HEK293T (cell line): ENCODE data around the gene CCDC92.

Experiments
- ARNT ChIP-seq: fragments of 450-650 bp; IDR thresholded peaks from 2 replicates; pipeline ENCODE4 v1.6.1; 2017; ENCODE audit warnings: mild to moderate bottlenecking
- CTBP1 ChIP-seq: fragments of 450-650 bp; IDR thresholded peaks from 2 replicates; pipeline ENCODE4 v1.6.1; 2016; ENCODE audit warnings: borderline replicate concordance
- FOXA1 ChIP-seq: fragments of 450-650 bp; IDR thresholded peaks from 2 replicates; pipeline ENCODE4 v1.6.1; 2016; ENCODE audit warnings: mild to moderate bottlenecking
- FOXK2 ChIP-seq: fragments of 450-650 bp; IDR thresholded peaks from 2 replicates; pipeline ENCODE4 v1.6.1; 2016; ENCODE audit warnings: mild to moderate bottlenecking
- FOXM1 ChIP-seq: fragments of 450-650 bp; IDR thresholded peaks from 2 replicates; pipeline ENCODE4 v1.6.1; 2017; ENCODE audit warnings: mild to moderate bottlenecking, borderline replicate concordance
- L3MBTL2 ChIP-seq: fragments of 450-650 bp; conservative IDR thresholded peaks from 2 replicates; pipeline ENCODE4 v1.6.1; 2016; ENCODE audit warnings: mild to moderate bottlenecking
- PKNOX1 ChIP-seq: fragments of 450-650 bp; IDR thresholded peaks from 2 replicates; pipeline ENCODE4 v1.6.1; 2016
- SP1 ChIP-seq: fragments of 450-650 bp; IDR thresholded peaks from 2 replicates; pipeline ENCODE4 v1.6.1; 2017
- SUZ12 ChIP-seq: fragments of 450-650 bp; IDR thresholded peaks from 2 replicates; pipeline ENCODE4 v1.6.1; 2016; ENCODE audit warnings: mild to moderate bottlenecking
- TARDBP ChIP-seq: fragments of 450-650 bp; IDR thresholded peaks from 2 replicates; pipeline ENCODE4 v1.6.1; 2016
- ZNF384 ChIP-seq: fragments of 450-650 bp; IDR thresholded peaks from 2 replicates; pipeline ENCODE4 v1.6.1; 2016

GRCh38 chr12:124010687-124011086 lies 38.1 kb upstream of the CCDC92 start:
- no peak for TF ChIP-seq SP1
- no peak for TF ChIP-seq CTBP1
- no peak for TF ChIP-seq TARDBP
- TF ChIP-seq FOXK2 = no peak
- no peak for TF ChIP-seq FOXA1
- no peak for TF ChIP-seq FOXM1
- no peak for TF ChIP-seq L3MBTL2
- TF ChIP-seq ARNT = no peak
- no peak for TF ChIP-seq ZNF384
- TF ChIP-seq SUZ12 = no peak
- TF ChIP-seq PKNOX1 = no peak
